PC-9 (cell line): ENCODE results near the gene TTLL9.

Source experiments
- CTCF ChIP-seq: fragments of 200-600 bp; sonication (generic); conservative IDR thresholded peaks from 2 replicates; pipeline ENCODE4 v1.6.1; 2017; ENCODE audit warnings: mixed run types, antibody characterized with exemption, mild to moderate bottlenecking, moderate library complexity
- EZH2 ChIP-seq: fragments of 200-600 bp; sonication (generic); IDR thresholded peaks from 2 replicates; pipeline ENCODE4 v1.8.0; 2017; ENCODE audit warnings: antibody characterized with exemption, low read depth

GRCh38 chr20:31836853-31837608 lies 33.4 kb upstream of the TTLL9 start:
- TF ChIP-seq EZH2 (no peak), CTCF (no peak)
